Mucosa of descending colon (tissue), 3 donors: ENCODE data around the gene PHC3. TPM values are rescaled to one million over a fixed set of nuclear protein-coding genes. Genes with fewer than 3 reads are reported as not detected.

Experiments
- ATAC-seq: fragments of 200-7000 bp; cut with Tn5 transposase; one replicate; pipeline ENCODE4 v1.9.1; 2020; ENCODE audit warnings: mild to moderate bottlenecking, moderate library complexity
- DNase-seq, 3 donors: peaks; one replicate each; pipeline ENCODE4 v3.0.0-alpha.2; 2020
- H3K36me3 ChIP-seq: fragments of 200-600 bp; one replicate; pipeline ENCODE4 v1.8.0; 2021; ENCODE audit warnings: low read depth, mild to moderate bottlenecking
- H3K4me1 ChIP-seq: fragments of 200-600 bp; one replicate; pipeline ENCODE4 v1.8.0; 2021; ENCODE audit warnings: low read depth, mild to moderate bottlenecking
- H3K4me3 ChIP-seq: fragments of 200-600 bp; one replicate; pipeline ENCODE4 v1.8.0; 2021; ENCODE audit warnings: mild to moderate bottlenecking
- H3K9me3 ChIP-seq: fragments of 200-600 bp; one replicate; pipeline ENCODE4 v1.8.0; 2021; ENCODE audit warnings: mild to moderate bottlenecking
- CTCF ChIP-seq: fragments of 200-600 bp; IDR thresholded peaks from one replicate; pipeline ENCODE4 v1.8.0; 2022; ENCODE audit warnings: antibody characterized with exemption, mild to moderate bottlenecking
- intact Hi-C, 2 donors: fragments of 100-400 bp; cut with DNase I in 1 of 2; cut with micrococcal nuclease in 1 of 2; formaldehyde crosslinking; loops; one replicate each; pipeline versions ENCODE4 v1.11.0 to v1.11.1; 2022; cut with DNase I, micrococcal nuclease
- total RNA-seq, 3 donors: library from RNA; stranded (reverse); fragmentation: NEBNext Ultra II Directional in 2 of 3; extraction: Animal tissue kit (Norgen Biotek cat#: 25700) in 2 of 3; gene quantifications; one replicate each; pipeline versions ENCODE4 v1.2.1 to v1.2.4, GENCODE V29; 2021 to 2023
- donor health status: DM: no; HTN: no; CAD: no; lungs with moderate emphysema.
- donor health status: DM: no; HTN: no; CAD: no.
- donor health status: DM: no; HTN: yes; CAD: no.

The PHC3 gene
- total RNA-seq, 3 donors from 2014 or later = 54.2 to 96.7 (median 58.0) TPM

GRCh38 chr3:170107941-170108340 is 73.6 kb downstream of the PHC3 start:
- Histone ChIP-seq H3K36me3 (peaks cover 8% of the 10 kb centered on the region), H3K4me1 (no peaks in the 10 kb centered on the region), H3K9me3 (no peaks in the 10 kb centered on the region), H3K4me3 (no peak overlapping the region)
- TF ChIP-seq CTCF = no peak
- intact Hi-C loops = no loop called here
- no peak for DNase-seq
- no peak for ATAC-seq

DNA sequence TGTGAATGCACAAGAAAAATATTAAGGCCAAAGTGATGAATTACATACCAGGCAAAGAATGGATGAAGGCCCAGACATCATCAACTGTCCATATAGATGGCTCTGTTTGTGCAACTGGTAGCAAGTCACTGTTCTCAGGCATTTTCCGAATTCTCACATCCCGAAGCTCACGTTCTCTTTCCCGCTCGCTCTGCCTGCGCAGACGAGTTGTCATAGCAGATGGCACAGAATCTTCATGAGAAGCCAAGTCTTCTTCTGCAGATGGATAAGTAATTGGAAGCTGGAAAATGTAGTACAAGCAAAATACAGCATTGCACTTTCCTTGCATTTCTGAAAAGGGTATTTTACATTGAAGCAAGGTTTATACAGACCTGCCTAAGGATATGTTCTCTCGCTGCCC is 79.1 kb downstream of the PHC3 start:
- no peak for ATAC-seq
- intact Hi-C loops = no loop called here
- no peak overlapping the region for H3K4me3 ChIP-seq
- H3K36me3 ChIP-seq = peaks cover 10% of the 10 kb centered on the region
- TF ChIP-seq CTCF = no peak
- H3K4me1 ChIP-seq = no peaks in the 10 kb centered on the region
- no peak for DNase-seq
- no peaks in the 10 kb centered on the region for H3K9me3 ChIP-seq

DNA sequence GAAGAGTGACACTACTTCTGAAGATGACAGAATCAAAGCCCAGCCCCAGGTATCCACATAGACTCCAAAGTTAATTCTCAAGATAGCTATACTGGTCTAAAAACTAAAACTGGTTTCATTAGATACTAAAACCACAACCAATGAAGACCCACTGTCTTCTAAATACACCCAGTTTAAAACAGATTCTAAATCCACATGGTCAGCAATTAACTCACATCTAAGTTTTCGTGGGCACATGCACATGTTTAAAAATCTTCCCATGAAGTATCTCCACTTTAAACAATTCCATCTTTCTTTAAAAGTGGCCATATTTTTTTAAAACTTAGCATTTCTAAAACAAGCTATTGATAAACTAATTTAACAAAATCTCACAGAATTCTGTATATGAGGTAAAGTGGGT is 80.6 kb downstream of the PHC3 start:
- DNase-seq = no peak
- no peak for TF ChIP-seq CTCF
- Histone ChIP-seq H3K36me3 (peaks cover 10% of the 10 kb centered on the region), H3K9me3 (no peaks in the 10 kb centered on the region), H3K4me3 (no peak overlapping the region), H3K4me1 (no peaks in the 10 kb centered on the region)
- ATAC-seq = no peak
- intact Hi-C loops = no loop called here

DNA sequence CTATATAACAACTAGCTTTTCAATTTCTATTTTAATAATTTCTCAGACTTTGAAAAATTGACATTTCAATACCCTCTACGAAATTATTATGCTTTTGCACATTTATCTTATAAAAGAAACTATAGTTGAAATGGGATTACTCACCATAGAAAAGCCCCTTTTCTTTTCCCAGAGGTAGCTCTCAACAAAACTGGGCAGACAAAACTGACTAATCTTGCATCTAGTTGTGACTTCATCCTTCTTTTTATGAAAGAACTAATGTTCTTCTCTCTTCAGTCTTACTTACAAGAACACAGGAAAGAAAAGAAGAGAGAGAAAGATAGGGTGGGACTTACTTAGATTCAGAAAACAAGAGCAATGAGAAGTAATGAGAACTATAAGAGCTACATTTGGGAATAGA is 82.8 kb downstream of the PHC3 start:
- Histone ChIP-seq H3K36me3 (peaks cover 6% of the 10 kb centered on the region), H3K4me1 (no peaks in the 10 kb centered on the region), H3K9me3 (no peaks in the 10 kb centered on the region), H3K4me3 (no peak overlapping the region)
- intact Hi-C loops = no loop called here
- DNase-seq (no peak), ATAC-seq (no peak)
- TF ChIP-seq CTCF = no peak

DNA sequence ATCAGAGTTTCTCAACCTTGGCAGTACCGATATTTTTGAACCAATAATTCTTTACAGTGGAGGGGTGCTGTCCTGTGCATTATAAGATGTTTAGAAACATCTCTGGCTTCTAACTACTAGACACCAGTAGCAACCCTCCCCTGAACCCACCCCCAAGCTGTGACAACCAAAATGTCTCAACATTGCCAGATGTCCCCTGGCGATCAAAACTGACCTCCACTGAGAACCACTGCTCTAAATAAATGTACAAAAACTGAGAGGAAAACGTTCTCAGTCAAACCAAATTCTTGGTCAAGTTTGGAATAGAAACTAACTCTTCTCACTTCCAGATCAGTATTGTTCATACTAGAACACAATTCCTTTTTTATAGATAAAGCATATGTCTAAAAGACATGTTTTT is 85.2 kb downstream of the PHC3 start:
- TF ChIP-seq CTCF = no peak
- peaks cover 4% of the 10 kb centered on the region for H3K36me3 ChIP-seq
- intact Hi-C loops = no loop called here
- no peaks in the 10 kb centered on the region for H3K4me1 ChIP-seq
- no peak for DNase-seq
- no peaks in the 10 kb centered on the region for H3K9me3 ChIP-seq
- ATAC-seq = no peak
- no peak overlapping the region for H3K4me3 ChIP-seq

DNA sequence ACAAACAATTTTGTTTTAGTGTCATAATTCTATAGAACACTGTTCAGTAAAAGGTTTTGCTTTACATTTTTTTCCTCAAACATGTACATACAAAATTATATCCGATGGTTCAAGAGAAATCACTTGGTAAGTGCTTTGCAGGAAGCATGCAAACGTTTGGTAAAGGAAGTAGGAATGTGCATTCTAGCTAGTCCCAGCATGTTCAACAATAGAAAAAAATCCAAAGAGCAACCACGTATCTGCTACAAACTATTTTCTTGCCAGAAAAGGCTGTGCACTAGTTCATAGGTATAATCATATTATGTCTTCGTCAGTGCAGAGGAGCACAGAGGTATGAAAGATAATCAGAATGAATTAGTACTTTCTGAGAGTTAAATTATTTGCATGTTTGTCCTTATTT is 85.8 kb downstream of the PHC3 start:
- Histone ChIP-seq H3K9me3 (no peaks in the 10 kb centered on the region), H3K36me3 (no peaks in the 10 kb centered on the region), H3K4me3 (no peak overlapping the region), H3K4me1 (no peaks in the 10 kb centered on the region)
- no peak for ATAC-seq
- TF ChIP-seq CTCF = no peak
- intact Hi-C loops = no loop called here
- DNase-seq = no peak
